ENCODE measurements around the gene PDE8A. TPM values are rescaled to one million over a fixed set of nuclear protein-coding genes. Genes with fewer than 3 reads are reported as not detected.

Gene PDE8A
- total and polyA plus RNA-seq, 2 experiments from 2014 or later, result 5.6 to 7.5 TPM

- Histone ChIP-seq H3K27me3 (ENCODE audit: insufficient read depth) (no peaks in the 10 kb centered on the region), H3K9me2 (ENCODE audit: insufficient read depth) (no peaks in the 10 kb centered on the region), H3K4me3 (no peak overlapping the region), H3F3A (replicated peaks; ENCODE audit: low read depth) (no peaks in the 10 kb centered on the region), H3K4me1 (ENCODE audit: insufficient read depth) (no peaks in the 10 kb centered on the region), H3K79me2 (replicated peaks; ENCODE audit: insufficient read depth) (no peaks in the 10 kb centered on the region), H2AFZ (0 out of 2 replicates have a peak overlapping the region, but pooled peaks have one; percentile 20), H4K20me1 (replicated peaks; ENCODE audit: insufficient read depth) (no peaks in the 10 kb centered on the region), H3K27ac (ENCODE audit: low read depth) (no peak overlapping the region), H3K4me2 (no peak overlapping the region), H3K36me3 (ENCODE audit: insufficient read depth) (no peaks in the 10 kb centered on the region)
- H3K9me3 Mint-ChIP-seq, result peaks cover 2% of the 10 kb centered on the region; the same call in 1 of the 3 replicates
- DNase-seq (ENCODE audit: low spot score) (no peak), ATAC-seq (no peak)
- no peak overlapping the region for H3K27ac Mint-ChIP-seq
- H3K36me3 Mint-ChIP-seq (ENCODE audit: low read depth), result no peaks in the 10 kb centered on the region
- no peak for TF ChIP-seq POLR2AphosphoS5 (IDR thresholded peaks at IDR 0.05; ENCODE audit: low read depth)
- TF ChIP-seq EZH2phosphoT487 (IDR thresholded peaks at IDR 0.05; ENCODE audit: unreplicated experiment), result no peak
- TF ChIP-seq STAT1 (IDR thresholded peaks at IDR 0.05; ENCODE audit: unreplicated experiment), result no peak
- TF ChIP-seq NANOG (IDR thresholded peaks at IDR 0.05; ENCODE audit: borderline replicate concordance), result no peak
- TF ChIP-seq CTCF (conservative IDR thresholded peaks at IDR 0.05; ENCODE audit: low read depth in 2 of 2), result no peak
- TF ChIP-seq REST (IDR thresholded peaks at IDR 0.05; ENCODE audit: unreplicated experiment), result no peak
- no peak for TF ChIP-seq ETS1 (IDR thresholded peaks at IDR 0.05)
- TF ChIP-seq ZNF462 (CRISPR knock-in tag; IDR thresholded peaks at IDR 0.05), result no peak
- no peak for TF ChIP-seq CREB1 (CRISPR knock-in tag; IDR thresholded peaks at IDR 0.05; ENCODE audit: low read depth)
- TF ChIP-seq ZNF331 (CRISPR knock-in tag; IDR thresholded peaks at IDR 0.05; ENCODE audit: low read depth), result no peak
- TF ChIP-seq ZNF114 (CRISPR knock-in tag; IDR thresholded peaks at IDR 0.05), result no peak
- no peak for TF ChIP-seq JUNB (IDR thresholded peaks at IDR 0.05; ENCODE audit: unreplicated experiment)
- no peak for TF ChIP-seq EZH2 (IDR thresholded peaks at IDR 0.05; ENCODE audit: low read depth, unreplicated experiment)
- no peak overlapping the region for H3K4me3 Mint-ChIP-seq
- H3K4me1 Mint-ChIP-seq, result no peaks in the 10 kb centered on the region
- peaks cover 6% of the 10 kb centered on the region for H3K27me3 Mint-ChIP-seq (ENCODE audit: insufficient read depth, low read depth, poor library complexity)
Observed at GRCh38 chr15:84940399-84940798, 41.3 kb upstream of the PDE8A start.
